Astrocyte of the spinal cord (primary cell): ENCODE data around the gene TNFSF12.

Source experiments
- DNase-seq: peaks from one replicate; pipeline ENCODE4 v3.0.0; 2011; ENCODE audit warnings: low read depth, low spot score
- H3K4me3 ChIP-seq: 2 replicates; pipeline ENCODE4 v1.5.1; 2011; ENCODE audit warnings: low read depth, mild to moderate bottlenecking, low read length, moderate library complexity
- in situ Hi-C: cut with HindIII; loops from 2 replicates; pipeline ENCODE4 v1.10.0; 2017; ENCODE audit warnings: low sequenced_read_pairs
- TF ChIP-seq, protein P1 (sequence below): IDR thresholded peaks from 2 replicates; pipeline ENCODE4 v1.5.1; 2012; ENCODE audit warnings: low read depth, mild to moderate bottlenecking, low read length, inconsistent platforms

Gene TNFSF12

DNA sequence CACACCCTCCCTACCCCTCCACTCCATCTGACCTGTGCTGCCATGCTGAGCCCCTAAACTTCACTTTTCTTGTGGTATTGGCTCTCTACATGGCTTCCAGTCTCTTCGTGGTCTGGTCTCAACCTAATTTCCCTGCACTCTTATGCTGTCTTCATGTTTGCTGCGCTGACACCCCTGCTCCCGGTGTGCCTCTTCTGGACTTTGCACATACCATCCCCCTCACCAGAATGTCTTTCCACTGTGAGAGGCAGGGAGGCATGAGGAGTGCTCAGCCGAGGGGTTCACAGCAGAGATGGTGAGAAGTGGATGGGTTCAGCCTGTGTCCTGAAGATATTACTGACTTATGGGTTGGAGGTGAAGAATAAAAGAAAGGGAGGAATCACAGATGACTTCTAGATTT, 2.5 kb downstream of the TNFSF12 start:
- TF ChIP-seq, protein P1, sequence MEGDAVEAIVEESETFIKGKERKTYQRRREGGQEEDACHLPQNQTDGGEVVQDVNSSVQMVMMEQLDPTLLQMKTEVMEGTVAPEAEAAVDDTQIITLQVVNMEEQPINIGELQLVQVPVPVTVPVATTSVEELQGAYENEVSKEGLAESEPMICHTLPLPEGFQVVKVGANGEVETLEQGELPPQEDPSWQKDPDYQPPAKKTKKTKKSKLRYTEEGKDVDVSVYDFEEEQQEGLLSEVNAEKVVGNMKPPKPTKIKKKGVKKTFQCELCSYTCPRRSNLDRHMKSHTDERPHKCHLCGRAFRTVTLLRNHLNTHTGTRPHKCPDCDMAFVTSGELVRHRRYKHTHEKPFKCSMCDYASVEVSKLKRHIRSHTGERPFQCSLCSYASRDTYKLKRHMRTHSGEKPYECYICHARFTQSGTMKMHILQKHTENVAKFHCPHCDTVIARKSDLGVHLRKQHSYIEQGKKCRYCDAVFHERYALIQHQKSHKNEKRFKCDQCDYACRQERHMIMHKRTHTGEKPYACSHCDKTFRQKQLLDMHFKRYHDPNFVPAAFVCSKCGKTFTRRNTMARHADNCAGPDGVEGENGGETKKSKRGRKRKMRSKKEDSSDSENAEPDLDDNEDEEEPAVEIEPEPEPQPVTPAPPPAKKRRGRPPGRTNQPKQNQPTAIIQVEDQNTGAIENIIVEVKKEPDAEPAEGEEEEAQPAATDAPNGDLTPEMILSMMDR: no peak
- DNase-seq: no peak
- H3K4me3 ChIP-seq: no peak overlapping the region
- in situ Hi-C loops: no loop called here

DNA sequence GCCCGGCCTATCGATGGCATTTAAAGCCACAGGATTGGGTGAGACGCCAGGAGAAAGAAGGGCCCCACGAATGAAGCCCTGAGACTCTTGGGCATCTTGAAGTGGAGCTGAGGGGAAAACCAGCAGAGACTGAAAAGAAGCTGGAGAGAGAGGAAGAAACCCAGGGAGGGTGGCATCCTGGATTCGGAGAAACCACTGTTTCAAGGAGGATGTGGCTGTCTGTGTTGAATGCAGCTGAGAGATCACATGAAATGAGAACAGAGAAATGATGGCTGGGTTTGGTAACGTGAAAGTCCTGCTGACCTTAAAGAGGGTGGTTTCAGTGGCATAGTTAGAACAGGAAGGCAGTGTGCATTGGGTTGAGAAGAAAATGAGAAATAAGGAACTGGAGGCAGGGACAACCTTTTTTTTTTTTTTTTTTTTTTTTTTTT, 3.8 kb downstream of the TNFSF12 start:
- H3K4me3 ChIP-seq: no peak overlapping the region
- in situ Hi-C loops: no loop called here
- no peak for DNase-seq
- TF ChIP-seq, protein P1: no peak

DNA sequence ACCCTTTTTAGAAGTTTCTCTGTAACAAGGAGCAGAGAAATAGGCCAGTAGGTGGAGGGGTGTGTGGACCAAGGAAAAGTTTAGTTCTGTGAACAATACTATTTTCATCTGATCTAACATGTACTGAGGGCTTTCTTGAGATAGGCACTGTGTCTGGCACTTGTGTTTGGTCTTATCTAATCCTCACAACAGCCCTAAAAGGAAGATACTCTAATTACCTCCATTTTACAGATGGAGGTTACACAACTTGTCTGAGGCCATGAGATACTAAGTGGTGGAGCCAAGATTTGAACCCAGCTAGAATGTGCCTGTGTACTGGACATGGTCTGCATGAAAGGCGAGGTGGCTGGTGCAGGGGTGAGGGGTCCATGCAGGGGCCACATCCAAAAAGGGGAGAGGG, 4.5 kb downstream of the TNFSF12 start:
- no peak for DNase-seq
- TF ChIP-seq, protein P1: no peak
- in situ Hi-C loops: no loop called here
- H3K4me3 ChIP-seq: no peak overlapping the region

DNA sequence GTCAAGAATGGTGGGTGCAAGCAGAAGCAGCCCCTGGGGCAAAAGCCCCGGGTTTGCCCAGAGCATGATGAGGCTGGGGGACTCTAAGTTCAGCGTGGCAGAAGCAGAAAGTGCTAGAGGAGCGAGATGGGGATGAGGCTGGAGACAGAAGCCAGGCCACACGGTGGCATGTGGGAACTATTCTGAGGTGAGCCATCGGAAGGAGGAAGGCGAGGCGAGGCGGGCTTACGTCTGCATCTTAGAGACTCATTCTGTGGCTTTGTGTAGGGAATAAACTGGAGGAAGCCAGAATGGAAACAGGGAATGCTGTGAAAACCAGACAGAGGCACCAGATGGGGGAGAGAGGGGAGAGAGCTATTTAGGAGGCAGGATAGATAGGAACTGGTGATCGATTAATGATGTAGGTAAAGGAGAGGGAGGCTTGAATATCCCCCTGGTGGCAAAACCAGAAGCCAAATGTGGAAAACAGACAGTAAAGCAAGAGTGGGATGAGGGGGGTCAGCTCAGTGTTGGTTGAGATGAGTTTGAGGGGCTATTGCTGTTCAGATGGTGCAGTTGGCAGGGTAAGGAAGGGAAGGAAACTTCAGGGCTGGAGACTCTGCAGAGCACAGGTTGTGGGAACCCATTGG, 6.6 kb downstream of the TNFSF12 start:
- H3K4me3 ChIP-seq: no peak overlapping the region
- in situ Hi-C loops: no loop called here
- TF ChIP-seq, protein P1: peak; percentile 22
- no peak for DNase-seq

DNA sequence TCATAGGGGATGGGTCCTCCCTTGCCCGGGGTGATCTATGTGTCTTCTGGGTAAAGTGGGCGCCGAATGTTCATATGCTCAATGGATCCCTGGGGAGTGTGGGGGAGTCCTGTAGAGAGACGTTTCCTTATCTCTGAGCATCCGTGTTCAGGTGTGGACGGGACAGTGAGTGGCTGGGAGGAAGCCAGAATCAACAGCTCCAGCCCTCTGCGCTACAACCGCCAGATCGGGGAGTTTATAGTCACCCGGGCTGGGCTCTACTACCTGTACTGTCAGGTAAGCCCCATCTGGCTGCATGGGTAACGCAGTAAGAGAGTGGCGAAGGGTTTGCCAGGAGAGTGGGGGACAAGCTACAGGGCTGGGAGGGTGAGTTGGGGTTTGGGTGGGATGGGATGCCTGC, 7.8 kb downstream of the TNFSF12 start:
- TF ChIP-seq, protein P1: no peak
- in situ Hi-C loops: no loop called here
- no peak overlapping the region for H3K4me3 ChIP-seq
- no peak for DNase-seq

DNA sequence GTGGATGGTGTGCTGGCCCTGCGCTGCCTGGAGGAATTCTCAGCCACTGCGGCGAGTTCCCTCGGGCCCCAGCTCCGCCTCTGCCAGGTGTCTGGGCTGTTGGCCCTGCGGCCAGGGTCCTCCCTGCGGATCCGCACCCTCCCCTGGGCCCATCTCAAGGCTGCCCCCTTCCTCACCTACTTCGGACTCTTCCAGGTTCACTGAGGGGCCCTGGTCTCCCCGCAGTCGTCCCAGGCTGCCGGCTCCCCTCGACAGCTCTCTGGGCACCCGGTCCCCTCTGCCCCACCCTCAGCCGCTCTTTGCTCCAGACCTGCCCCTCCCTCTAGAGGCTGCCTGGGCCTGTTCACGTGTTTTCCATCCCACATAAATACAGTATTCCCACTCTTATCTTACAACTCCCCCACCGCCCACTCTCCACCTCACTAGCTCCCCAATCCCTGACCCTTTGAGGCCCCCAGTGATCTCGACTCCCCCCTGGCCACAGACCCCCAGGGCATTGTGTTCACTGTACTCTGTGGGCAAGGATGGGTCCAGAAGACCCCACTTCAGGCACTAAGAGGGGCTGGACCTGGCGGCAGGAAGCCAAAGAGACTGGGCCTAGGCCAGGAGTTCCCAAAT, 8.4 kb downstream of the TNFSF12 start:
- DNase-seq: no peak
- in situ Hi-C loops: no loop called here
- TF ChIP-seq, protein P1: no peak
- no peak overlapping the region for H3K4me3 ChIP-seq
